Measurements from ENCODE around the gene EZR. TPM values are rescaled to one million over a fixed set of nuclear protein-coding genes. Genes with fewer than 3 reads are reported as not detected.
A peak's percentile ranks its signal among the peaks of the same experiment; 100 is the strongest.

Gene EZR
- total and polyA plus RNA-seq, 9 of the 15 experiments (the other 6 are each of a cell fraction or from before 2014, with no cell fraction given), result 36.5 to 162 (median 104) TPM

DNA sequence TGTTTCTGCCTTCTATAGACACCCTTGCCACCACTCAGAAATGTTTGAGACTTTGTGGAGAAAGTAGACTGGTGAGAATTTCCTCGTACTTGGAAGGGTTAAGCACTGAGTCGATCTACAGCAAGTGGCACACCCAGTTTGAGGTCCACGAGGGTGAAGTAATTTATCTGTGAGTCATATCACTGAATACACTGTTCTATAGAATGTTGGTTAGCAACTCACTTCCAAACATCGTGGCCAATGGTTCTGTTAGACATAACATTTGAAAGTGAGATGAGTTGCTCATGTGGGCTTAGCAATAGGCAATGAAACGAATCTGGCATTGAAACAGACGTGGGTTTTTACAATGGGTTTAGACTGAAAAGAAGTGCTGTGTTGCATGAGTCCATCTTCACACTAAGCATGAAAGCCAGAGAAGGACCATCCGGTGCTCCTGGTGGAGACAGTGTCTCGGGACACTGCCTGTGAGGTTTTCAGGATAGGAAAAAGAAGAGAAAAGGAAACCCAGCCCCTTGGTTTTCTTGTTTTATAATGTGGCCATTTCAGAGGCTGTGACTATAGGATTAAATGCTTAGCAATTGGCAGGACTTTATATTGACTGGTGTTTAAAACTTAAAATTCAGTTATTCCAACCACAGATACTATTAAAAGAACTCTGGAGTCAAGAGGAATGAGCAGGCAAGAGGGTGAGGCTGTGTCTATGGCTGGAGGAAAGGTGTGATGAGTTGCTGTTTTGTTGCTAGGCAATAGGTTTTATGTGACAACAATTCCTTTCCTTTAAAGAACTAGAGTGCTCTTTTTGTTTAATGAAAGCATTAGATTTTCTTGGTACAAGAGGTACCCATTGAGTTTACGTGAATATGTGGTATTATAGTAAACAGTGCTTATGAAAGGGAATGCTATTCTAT lies 31.0 kb upstream of the EZR start (continued):
- peak; percentile 100 for TF ChIP-seq FOSL1 (tag; conservative IDR thresholded peaks at IDR 0.05)
- TF ChIP-seq COPS2 (conservative IDR thresholded peaks at IDR 0.05), result no peak
- TF ChIP-seq ARID1B (IDR thresholded peaks at IDR 0.05), result peak; percentile 85
- TF ChIP-seq CBFA2T3 (IDR thresholded peaks at IDR 0.05), result peak; percentile 46
- no peak for TF ChIP-seq NCOA6 (IDR thresholded peaks at IDR 0.05)
- no peak for TF ChIP-seq FOXP4 (CRISPR knock-in tag; IDR thresholded peaks at IDR 0.05; ENCODE audit: borderline replicate concordance)
- TF ChIP-seq, protein P1, sequence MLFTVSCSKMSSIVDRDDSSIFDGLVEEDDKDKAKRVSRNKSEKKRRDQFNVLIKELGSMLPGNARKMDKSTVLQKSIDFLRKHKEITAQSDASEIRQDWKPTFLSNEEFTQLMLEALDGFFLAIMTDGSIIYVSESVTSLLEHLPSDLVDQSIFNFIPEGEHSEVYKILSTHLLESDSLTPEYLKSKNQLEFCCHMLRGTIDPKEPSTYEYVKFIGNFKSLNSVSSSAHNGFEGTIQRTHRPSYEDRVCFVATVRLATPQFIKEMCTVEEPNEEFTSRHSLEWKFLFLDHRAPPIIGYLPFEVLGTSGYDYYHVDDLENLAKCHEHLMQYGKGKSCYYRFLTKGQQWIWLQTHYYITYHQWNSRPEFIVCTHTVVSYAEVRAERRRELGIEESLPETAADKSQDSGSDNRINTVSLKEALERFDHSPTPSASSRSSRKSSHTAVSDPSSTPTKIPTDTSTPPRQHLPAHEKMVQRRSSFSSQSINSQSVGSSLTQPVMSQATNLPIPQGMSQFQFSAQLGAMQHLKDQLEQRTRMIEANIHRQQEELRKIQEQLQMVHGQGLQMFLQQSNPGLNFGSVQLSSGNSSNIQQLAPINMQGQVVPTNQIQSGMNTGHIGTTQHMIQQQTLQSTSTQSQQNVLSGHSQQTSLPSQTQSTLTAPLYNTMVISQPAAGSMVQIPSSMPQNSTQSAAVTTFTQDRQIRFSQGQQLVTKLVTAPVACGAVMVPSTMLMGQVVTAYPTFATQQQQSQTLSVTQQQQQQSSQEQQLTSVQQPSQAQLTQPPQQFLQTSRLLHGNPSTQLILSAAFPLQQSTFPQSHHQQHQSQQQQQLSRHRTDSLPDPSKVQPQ (CRISPR knock-in tag; IDR thresholded peaks at IDR 0.05; ENCODE audit: borderline replicate concordance), result no peak
- no peak for TF ChIP-seq GABPB2 (CRISPR knock-in tag; conservative IDR thresholded peaks at IDR 0.05)
- TF ChIP-seq ZBTB33 (CRISPR knock-in tag; IDR thresholded peaks at IDR 0.05), result no peak
- TF ChIP-seq, protein P2, sequence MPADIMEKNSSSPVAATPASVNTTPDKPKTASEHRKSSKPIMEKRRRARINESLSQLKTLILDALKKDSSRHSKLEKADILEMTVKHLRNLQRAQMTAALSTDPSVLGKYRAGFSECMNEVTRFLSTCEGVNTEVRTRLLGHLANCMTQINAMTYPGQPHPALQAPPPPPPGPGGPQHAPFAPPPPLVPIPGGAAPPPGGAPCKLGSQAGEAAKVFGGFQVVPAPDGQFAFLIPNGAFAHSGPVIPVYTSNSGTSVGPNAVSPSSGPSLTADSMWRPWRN (IDR thresholded peaks at IDR 0.05; ENCODE audit: low read depth), result peak; percentile 72
- no peak for TF ChIP-seq TARDBP (IDR thresholded peaks at IDR 0.05)
- TF ChIP-seq SRSF7 (optimal IDR thresholded peaks at IDR 0.05; ENCODE audit: low read depth, low read length), result no peak
- TF ChIP-seq, protein P3, sequence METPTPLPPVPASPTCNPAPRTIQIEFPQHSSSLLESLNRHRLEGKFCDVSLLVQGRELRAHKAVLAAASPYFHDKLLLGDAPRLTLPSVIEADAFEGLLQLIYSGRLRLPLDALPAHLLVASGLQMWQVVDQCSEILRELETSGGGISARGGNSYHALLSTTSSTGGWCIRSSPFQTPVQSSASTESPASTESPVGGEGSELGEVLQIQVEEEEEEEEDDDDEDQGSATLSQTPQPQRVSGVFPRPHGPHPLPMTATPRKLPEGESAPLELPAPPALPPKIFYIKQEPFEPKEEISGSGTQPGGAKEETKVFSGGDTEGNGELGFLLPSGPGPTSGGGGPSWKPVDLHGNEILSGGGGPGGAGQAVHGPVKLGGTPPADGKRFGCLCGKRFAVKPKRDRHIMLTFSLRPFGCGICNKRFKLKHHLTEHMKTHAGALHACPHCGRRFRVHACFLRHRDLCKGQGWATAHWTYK (CRISPR knock-in tag; IDR thresholded peaks at IDR 0.05), result no peak
- TF ChIP-seq, protein P4, sequence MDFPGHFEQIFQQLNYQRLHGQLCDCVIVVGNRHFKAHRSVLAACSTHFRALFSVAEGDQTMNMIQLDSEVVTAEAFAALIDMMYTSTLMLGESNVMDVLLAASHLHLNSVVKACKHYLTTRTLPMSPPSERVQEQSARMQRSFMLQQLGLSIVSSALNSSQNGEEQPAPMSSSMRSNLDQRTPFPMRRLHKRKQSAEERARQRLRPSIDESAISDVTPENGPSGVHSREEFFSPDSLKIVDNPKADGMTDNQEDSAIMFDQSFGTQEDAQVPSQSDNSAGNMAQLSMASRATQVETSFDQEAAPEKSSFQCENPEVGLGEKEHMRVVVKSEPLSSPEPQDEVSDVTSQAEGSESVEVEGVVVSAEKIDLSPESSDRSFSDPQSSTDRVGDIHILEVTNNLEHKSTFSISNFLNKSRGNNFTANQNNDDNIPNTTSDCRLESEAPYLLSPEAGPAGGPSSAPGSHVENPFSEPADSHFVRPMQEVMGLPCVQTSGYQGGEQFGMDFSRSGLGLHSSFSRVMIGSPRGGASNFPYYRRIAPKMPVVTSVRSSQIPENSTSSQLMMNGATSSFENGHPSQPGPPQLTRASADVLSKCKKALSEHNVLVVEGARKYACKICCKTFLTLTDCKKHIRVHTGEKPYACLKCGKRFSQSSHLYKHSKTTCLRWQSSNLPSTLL (IDR thresholded peaks at IDR 0.05), result no peak
- TF ChIP-seq ZNF143 (CRISPR knock-in tag; IDR thresholded peaks at IDR 0.05), result no peak
